Gastrocnemius medialis (tissue), 4 donors: ENCODE results near the gene MON2. TPM values are rescaled to one million over a fixed set of nuclear protein-coding genes. Genes with fewer than 3 reads are reported as not detected.

ENCODE experiments used
- ATAC-seq, 2 donors: fragments of 150-250 bp; one replicate each; pipeline ENCODE4 v1.9.1; 2016
- DNase-seq, 2 donors: peaks; one replicate each; pipeline ENCODE4 v3.0.0-alpha.2; 2019
- H3K27ac ChIP-seq, 4 donors: fragments of 200-600 bp; sonication (generic); 1 replicate in 1 of 4; 2 replicates in 3 of 4; pipeline ENCODE4 v1.5.1; 2016 to 2018; ENCODE audit warnings: mild to moderate bottlenecking in 2 of 4, moderate library complexity in 1 of 4
- H3K27me3 ChIP-seq, 3 donors: fragments of 200-600 bp; sonication (generic) in 2 of 3; 1 replicate in 1 of 3; 2 replicates in 2 of 3; pipeline versions ENCODE4 v1.5.1 to v1.6.0; 2016 to 2019; ENCODE audit warnings: mild to moderate bottlenecking in 1 of 3, moderate library complexity in 1 of 3
- H3K36me3 ChIP-seq, 2 donors: fragments of 200-600 bp; sonication (generic) in 1 of 2; one replicate each; pipeline ENCODE4 v1.5.1; 2017 to 2018
- H3K4me1 ChIP-seq, 2 donors: fragments of 200-600 bp; sonication (generic) in 1 of 2; one replicate each; pipeline ENCODE4 v1.5.1; 2016 to 2017; ENCODE audit warnings: mild to moderate bottlenecking in 2 of 2
- H3K4me3 ChIP-seq, 4 donors: fragments of 200-600 bp; sonication (generic) in 3 of 4; 1 replicate in 1 of 4; 2 replicates in 3 of 4; pipeline ENCODE4 v1.5.1; 2016 to 2019; ENCODE audit warnings: mild to moderate bottlenecking in 2 of 4
- H3K9me3 ChIP-seq, 3 donors: fragments of 200-600 bp; sonication (generic) in 2 of 3; 1 replicate in 1 of 3; 2 replicates in 2 of 3; pipeline ENCODE4 v1.5.1; 2016 to 2019
- CTCF ChIP-seq, 5 experiments: fragments of 450-650 bp in 3 of 5; fragments of 200-600 bp in 2 of 5; sonication (generic) in 2 of 5; IDR thresholded peaks in 4 of 5; conservative IDR thresholded peaks in 1 of 5; 1 replicate in 4 of 5; 2 replicates in 1 of 5; pipeline ENCODE4 v1.5.1; 2016 to 2019; ENCODE audit warnings: antibody characterized with exemption in 5 of 5, mild to moderate bottlenecking in 3 of 5, moderate library complexity in 3 of 5
- POLR2A ChIP-seq, 2 donors: fragments of 450-650 bp; IDR thresholded peaks; one replicate each; pipeline ENCODE4 v1.6.1; 2017; ENCODE audit warnings: antibody characterized with exemption in 2 of 2, mild to moderate bottlenecking in 2 of 2, moderate library complexity in 2 of 2
- in situ Hi-C, 4 donors: fragments of 200-750 bp; cut with MboI; loops; one replicate each; pipeline versions ENCODE4 v1.15.0 to v1.8.0; 2017; ENCODE audit warnings: low sequenced_read_pairs in 4 of 4
- intact Hi-C: fragments of 100-400 bp; cut with DNase I; formaldehyde crosslinking; loops from one replicate; pipeline ENCODE4 v1.15.1; 2023; ENCODE audit warnings: low total_unique reads
- total RNA-seq, 4 donors: library from RNA; depleted of rRNA; stranded (reverse); fragments of >200 nt; gene quantifications; one replicate each; pipeline versions ENCODE4 v1.1.0 to v1.2.3, GENCODE V29; 2016

The MON2 gene
- total RNA-seq, 4 donors from 2014 or later, result 9.2 to 57.2 (median 12.9) TPM

GRCh38 chr12:62603061-62603810 is 136.6 kb downstream of the MON2 start:
- ATAC-seq, result peak; percentile 84 to 88
- Histone ChIP-seq H3K9me3 (no peaks in the 10 kb centered on the region), H3K27ac (peak overlapping the region; percentile 94 to 98 (median 97)), H3K36me3 (no peaks in the 10 kb centered on the region), H3K27me3 (no peaks in the 10 kb centered on the region), H3K4me1 (peaks cover 26 to 29% of the 10 kb centered on the region in 2 donors), H3K4me3 (peak overlapping the region; percentile 77 to 86 (median 82))
- TF ChIP-seq POLR2A (IDR thresholded peaks at IDR 0.05) (peak; percentile 25 to 54), CTCF (IDR thresholded peaks at IDR 0.05 in 4 of 5, conservative IDR thresholded peaks at IDR 0.05 in 1 of 5) (peak; percentile 45 to 73 (median 63))
- in situ Hi-C loops (no loop called here), intact Hi-C loops (loop anchor here (1.0 to 2.0 kb wide), 2 partner anchors 191 to 342 kb away; partner anchors contain the start of gene USP15)
- DNase-seq, result peak; percentile 74 to 80

- in situ Hi-C loops (no loop called here), intact Hi-C loops (loop anchor here (1.0 to 2.0 kb wide), 2 partner anchors 191 to 343 kb away; partner anchors contain the start of gene USP15)
- peak overlapping the region; percentile 77 to 86 (median 82) for H3K4me3 ChIP-seq
- peak overlapping the region; percentile 94 to 98 (median 97) for H3K27ac ChIP-seq
- no peaks in the 10 kb centered on the region for H3K36me3 ChIP-seq
- peaks cover 26 to 29% of the 10 kb centered on the region in 2 donors for H3K4me1 ChIP-seq
- no peaks in the 10 kb centered on the region for H3K9me3 ChIP-seq
- H3K27me3 ChIP-seq, result no peaks in the 10 kb centered on the region
- ATAC-seq, result no peak
- no peak for TF ChIP-seq CTCF (IDR thresholded peaks at IDR 0.05 in 4 of 5, conservative IDR thresholded peaks at IDR 0.05 in 1 of 5)
- TF ChIP-seq POLR2A (IDR thresholded peaks at IDR 0.05), result no peak
- DNase-seq, result no peak
Measured at GRCh38 chr12:62603811-62604098, 137.1 kb downstream of the MON2 start.

- intact Hi-C loops (no loop called here), in situ Hi-C loops (no loop called here)
- no peaks in the 10 kb centered on the region for H3K36me3 ChIP-seq
- TF ChIP-seq CTCF (IDR thresholded peaks at IDR 0.05 in 4 of 5, conservative IDR thresholded peaks at IDR 0.05 in 1 of 5), result no peak
- no peak for TF ChIP-seq POLR2A (IDR thresholded peaks at IDR 0.05)
- peaks cover 26 to 29% of the 10 kb centered on the region in 2 donors for H3K4me1 ChIP-seq
- H3K4me3 ChIP-seq, result peak overlapping the region; percentile 77 to 86 (median 82)
- peak overlapping the region in 2 of 4 donors; percentile 96 to 98 for H3K27ac ChIP-seq
- ATAC-seq, result no peak
- H3K27me3 ChIP-seq, result no peaks in the 10 kb centered on the region
- no peak for DNase-seq
- no peaks in the 10 kb centered on the region for H3K9me3 ChIP-seq
Measured at GRCh38 chr12:62604373-62604772, 137.7 kb downstream of the MON2 start.

- Histone ChIP-seq H3K9me3 (no peaks in the 10 kb centered on the region), H3K36me3 (no peaks in the 10 kb centered on the region), H3K4me3 (peak overlapping the region; percentile 77 to 86 (median 82)), H3K4me1 (peaks cover 26 to 29% of the 10 kb centered on the region in 2 donors), H3K27me3 (no peaks in the 10 kb centered on the region), H3K27ac (peak overlapping the region in 1 of 4 donors; percentile 96)
- intact Hi-C loops (no loop called here), in situ Hi-C loops (no loop called here)
- TF ChIP-seq POLR2A (IDR thresholded peaks at IDR 0.05) (no peak), CTCF (IDR thresholded peaks at IDR 0.05 in 4 of 5, conservative IDR thresholded peaks at IDR 0.05 in 1 of 5) (no peak)
- ATAC-seq, result no peak
- no peak for DNase-seq
Measured at GRCh38 chr12:62604871-62605270, 138.2 kb downstream of the MON2 start.
